ENCODE results near the gene MIPOL1. TPM values are rescaled to one million over a fixed set of nuclear protein-coding genes. Genes with fewer than 3 reads are reported as not detected.

MIPOL1 gene
- total and polyA plus RNA-seq, 2 of the 13 experiments (the other 11 are each of a cell fraction or from before 2014, with no cell fraction given): 8.6 to 34.2 TPM

DNA sequence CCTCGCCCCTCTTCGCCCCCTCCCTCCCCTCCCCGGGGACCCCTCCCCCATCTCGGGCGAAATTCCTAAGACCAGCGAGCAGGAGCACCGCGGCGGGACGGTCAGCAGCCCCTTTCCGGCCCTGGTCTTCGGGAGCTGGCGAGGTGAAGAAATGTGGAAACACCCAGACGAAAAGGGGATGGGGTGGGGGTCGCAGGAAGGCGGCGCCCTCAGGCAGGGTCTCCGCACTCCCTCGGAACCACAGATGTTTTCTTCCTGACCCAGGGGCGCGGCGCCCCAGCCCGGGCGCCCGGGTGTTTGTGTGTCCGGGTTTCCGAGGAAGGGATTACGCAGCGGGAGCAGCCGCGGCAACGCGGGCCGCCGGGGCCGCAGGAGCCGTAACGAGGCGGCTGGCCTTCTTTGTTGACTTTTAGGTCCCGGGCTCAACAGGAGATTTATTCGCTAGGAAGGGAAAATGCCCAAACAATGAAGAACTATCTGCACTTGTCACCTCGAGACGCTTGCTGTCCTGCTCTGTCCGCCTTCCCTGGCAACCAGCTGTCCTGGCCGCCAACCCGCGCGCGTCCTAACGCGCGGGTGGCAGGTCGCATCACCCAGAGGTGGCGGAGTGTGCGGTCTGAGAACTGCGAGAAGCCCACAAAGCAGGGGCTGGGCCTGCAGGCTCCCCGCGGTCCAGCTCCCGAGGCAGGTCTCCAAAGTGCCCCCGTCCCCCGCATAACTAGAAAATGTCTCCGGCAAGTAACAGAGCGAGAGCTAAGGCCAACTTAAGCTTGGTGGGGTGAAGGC, 390.3 kb downstream of the MIPOL1 start (continued):
- no peak for TF ChIP-seq RARG (CRISPR knock-in tag; IDR thresholded peaks at IDR 0.05; ENCODE audit: low read depth)
- TF ChIP-seq ZNF703 (CRISPR knock-in tag; IDR thresholded peaks at IDR 0.05; ENCODE audit: borderline replicate concordance): peak; percentile 60; the same call in 1 of the 2 replicates
- TF ChIP-seq, protein P1, sequence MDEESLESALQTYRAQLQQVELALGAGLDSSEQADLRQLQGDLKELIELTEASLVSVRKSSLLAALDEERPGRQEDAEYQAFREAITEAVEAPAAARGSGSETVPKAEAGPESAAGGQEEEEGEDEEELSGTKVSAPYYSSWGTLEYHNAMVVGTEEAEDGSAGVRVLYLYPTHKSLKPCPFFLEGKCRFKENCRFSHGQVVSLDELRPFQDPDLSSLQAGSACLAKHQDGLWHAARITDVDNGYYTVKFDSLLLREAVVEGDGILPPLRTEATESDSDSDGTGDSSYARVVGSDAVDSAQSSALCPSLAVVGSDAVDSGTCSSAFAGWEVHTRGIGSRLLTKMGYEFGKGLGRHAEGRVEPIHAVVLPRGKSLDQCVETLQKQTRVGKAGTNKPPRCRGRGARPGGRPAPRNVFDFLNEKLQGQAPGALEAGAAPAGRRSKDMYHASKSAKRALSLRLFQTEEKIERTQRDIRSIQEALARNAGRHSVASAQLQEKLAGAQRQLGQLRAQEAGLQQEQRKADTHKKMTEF (CRISPR knock-in tag; IDR thresholded peaks at IDR 0.05): peak; percentile 87; the same call in 1 of the 2 replicates
- TF ChIP-seq ZNF607 (CRISPR knock-in tag; IDR thresholded peaks at IDR 0.05; ENCODE audit: borderline replicate concordance): peak; percentile 77
- peak; percentile 34; the same call in 1 of the 2 replicates for TF ChIP-seq SMYD3 (CRISPR knock-in tag; IDR thresholded peaks at IDR 0.05)
- TF ChIP-seq, protein P2, sequence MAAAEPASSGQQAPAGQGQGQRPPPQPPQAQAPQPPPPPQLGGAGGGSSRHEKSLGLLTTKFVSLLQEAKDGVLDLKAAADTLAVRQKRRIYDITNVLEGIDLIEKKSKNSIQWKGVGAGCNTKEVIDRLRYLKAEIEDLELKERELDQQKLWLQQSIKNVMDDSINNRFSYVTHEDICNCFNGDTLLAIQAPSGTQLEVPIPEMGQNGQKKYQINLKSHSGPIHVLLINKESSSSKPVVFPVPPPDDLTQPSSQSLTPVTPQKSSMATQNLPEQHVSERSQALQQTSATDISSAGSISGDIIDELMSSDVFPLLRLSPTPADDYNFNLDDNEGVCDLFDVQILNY (CRISPR knock-in tag; conservative IDR thresholded peaks at IDR 0.05): no peak
- peak; percentile 70 for TF ChIP-seq PTBP1 (IDR thresholded peaks at IDR 0.05; ENCODE audit: low read depth, low read length, poor library complexity, severe bottlenecking)
- no peak for TF ChIP-seq ZNF33A (CRISPR knock-in tag; IDR thresholded peaks at IDR 0.05; ENCODE audit: borderline replicate concordance)
- peak; percentile 26; the same call in 1 of the 2 replicates for TF ChIP-seq HMG20A (CRISPR knock-in tag; IDR thresholded peaks at IDR 0.05; ENCODE audit: borderline replicate concordance)
- peak; percentile 47 for TF ChIP-seq U2AF1 (optimal IDR thresholded peaks at IDR 0.05; ENCODE audit: low read depth, low read length)
- peak; percentile 46; the same call in 1 of the 2 replicates for TF ChIP-seq RELA (CRISPR knock-in tag; IDR thresholded peaks at IDR 0.05)
- 0 out of 2 replicates have a peak, but pooled peaks have one; percentile 60 for TF ChIP-seq ZKSCAN8 (CRISPR knock-in tag; IDR thresholded peaks at IDR 0.05; ENCODE audit: borderline replicate concordance)
- TF ChIP-seq ZNF136 (CRISPR knock-in tag; IDR thresholded peaks at IDR 0.05; ENCODE audit: low read depth): 0 out of 2 replicates have a peak, but pooled peaks have one; percentile 56
- TF ChIP-seq, protein P3, sequence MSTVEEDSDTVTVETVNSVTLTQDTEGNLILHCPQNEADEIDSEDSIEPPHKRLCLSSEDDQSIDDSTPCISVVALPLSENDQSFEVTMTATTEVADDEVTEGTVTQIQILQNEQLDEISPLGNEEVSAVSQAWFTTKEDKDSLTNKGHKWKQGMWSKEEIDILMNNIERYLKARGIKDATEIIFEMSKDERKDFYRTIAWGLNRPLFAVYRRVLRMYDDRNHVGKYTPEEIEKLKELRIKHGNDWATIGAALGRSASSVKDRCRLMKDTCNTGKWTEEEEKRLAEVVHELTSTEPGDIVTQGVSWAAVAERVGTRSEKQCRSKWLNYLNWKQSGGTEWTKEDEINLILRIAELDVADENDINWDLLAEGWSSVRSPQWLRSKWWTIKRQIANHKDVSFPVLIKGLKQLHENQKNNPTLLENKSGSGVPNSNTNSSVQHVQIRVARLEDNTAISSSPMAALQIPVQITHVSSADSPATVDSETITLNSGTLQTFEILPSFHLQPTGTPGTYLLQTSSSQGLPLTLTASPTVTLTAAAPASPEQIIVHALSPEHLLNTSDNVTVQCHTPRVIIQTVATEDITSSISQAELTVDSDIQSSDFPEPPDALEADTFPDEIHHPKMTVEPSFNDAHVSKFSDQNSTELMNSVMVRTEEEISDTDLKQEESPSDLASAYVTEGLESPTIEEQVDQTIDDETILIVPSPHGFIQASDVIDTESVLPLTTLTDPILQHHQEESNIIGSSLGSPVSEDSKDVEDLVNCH (CRISPR knock-in tag; IDR thresholded peaks at IDR 0.05): no peak
- TF ChIP-seq KAT8 (CRISPR knock-in tag; IDR thresholded peaks at IDR 0.05): peak; percentile 51; the same call in 1 of the 2 replicates
